IPS DF 19.7 (cell line): ENCODE results near the gene WAC.

Experiments
- DNase-seq: peaks from one replicate; pipeline ENCODE4 v3.0.0-alpha.2; 2013; ENCODE audit warnings: low read depth, low spot score

Gene WAC

DNA sequence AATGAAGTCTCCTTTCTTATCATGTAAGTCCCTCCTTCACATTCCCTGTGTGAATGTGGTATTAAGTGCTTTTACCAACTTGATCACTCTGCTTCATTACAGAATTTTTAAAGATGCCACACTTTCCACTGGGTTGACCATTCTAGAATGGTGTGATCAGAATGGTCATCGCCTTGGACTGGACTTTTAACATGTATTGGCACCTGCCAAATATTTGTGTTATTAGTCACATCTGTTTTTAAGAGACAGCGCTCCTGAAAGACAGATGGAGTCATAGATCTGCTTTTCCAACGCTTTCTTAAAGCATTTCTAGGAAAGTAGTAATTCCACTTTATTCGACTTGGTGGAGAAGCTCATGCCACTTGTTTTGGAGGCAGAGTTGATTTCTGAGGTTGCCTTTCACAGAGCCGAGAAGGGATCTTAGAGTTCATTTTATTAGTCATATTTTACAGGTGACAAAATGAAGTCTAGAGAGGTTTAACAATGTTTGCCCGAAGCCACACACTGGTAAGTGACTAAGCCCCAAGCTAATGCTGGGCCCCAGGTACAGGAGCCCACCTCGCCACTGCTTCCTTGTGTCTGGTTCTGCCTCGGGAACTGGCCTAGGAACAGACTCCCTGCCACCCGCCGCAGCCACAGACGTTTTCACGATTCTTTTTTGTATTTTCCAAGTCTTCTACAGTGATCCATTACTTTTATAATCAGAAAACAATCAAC lies 134.0 kb downstream of the WAC start:
- DNase-seq: no peak

DNA sequence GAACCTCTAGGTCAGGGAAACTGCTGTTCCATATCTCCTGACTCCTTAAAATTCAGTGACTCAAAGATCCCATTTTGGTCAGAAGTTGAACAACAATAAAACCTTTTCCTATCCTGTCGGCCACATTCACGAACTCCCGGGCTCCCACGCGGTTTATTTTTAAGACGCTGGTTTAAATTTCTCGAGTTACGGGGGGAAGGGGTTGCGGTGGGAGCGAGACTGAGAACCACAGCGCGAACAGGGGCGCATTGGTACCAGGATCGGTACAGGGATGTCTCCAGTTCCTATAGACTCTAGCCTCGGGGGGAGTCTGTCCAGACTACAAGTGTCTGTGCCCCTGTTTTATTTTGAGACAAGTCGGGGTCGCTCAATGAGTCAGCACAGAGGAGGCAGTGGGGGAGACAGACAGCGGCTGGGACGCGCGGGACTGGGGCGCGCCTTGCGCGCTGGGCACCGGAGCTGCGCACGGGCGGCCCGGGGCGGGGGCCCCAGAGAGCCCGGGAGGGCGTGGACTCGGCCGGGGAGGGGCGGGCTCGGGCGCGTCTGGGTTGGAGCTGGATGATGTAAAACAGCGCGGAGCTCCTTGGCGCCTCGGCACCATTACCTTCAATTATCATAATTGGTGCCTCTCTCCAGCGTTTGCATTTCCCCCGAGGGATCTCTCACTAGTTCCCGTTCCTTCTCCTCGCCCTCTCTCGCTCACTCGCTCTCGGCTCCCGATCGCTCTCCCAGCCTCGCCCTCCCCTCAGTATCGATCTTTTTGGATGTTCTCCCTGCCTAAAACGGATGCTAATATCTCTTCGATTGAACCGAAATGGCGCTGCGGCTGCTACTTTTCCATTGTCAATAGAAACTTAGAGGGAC lies 135.7 kb downstream of the WAC start:
- no peak for DNase-seq

DNA sequence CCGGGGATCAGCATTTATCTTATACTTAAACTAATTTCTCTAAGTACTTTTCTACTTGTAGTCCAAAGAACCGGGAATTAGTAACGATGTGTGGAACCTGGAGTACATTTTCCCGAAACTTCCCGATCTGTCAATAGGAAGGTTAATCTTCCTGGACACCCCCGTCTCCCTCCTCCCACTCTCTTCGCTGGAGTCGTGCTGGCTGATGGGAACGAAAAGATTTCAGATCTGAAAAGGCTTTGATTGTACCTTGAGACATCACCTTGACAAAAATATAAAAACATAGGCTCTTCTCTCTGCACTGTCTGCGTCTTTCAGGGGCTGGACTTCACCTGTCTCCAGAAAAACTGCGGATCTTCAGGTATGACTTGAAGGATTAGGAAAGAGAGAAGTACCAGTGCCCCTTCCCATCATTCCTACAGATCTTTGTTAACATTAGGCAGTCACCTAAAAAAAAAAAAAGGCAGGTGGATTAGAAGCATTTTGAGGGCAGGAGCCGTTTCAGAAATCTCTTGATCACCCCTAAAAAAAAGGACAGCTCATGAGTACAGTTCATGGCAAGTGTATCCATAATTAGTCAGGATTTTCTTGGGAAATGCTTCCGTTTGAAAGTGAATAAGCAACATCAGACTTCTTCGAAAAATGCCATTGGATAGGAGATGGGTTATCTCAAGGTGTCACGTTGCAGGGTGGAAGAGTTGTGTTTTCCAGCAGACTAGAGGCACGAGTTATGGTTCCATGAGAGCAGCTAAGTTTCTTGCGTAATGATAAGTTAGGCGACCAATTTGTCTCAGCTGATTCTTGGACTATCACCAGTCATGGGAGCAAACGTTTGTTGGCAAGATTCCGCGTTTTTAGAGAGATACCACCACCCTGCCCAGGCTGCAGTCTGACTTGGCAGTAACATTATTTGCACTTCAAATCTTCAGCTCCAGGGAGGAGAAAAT lies 136.6 kb downstream of the WAC start:
- no peak for DNase-seq
